Neural cell (in vitro differentiated cells): ENCODE data around the gene DNAJC21.

Experiments used
- CTCF ChIP-seq: fragments of 450-650 bp; IDR thresholded peaks from 2 replicates; pipeline ENCODE4 v1.5.1; 2014; ENCODE audit warnings: antibody characterized with exemption, mild to moderate bottlenecking, moderate library complexity; ENCODE audit not compliant: poor library complexity, severe bottlenecking
- EP300 ChIP-seq: fragments of 450-650 bp; conservative IDR thresholded peaks from 2 replicates; pipeline ENCODE4 v1.6.1; 2014; ENCODE audit warnings: antibody characterized with exemption, mild to moderate bottlenecking, moderate library complexity; ENCODE audit not compliant: poor library complexity, severe bottlenecking
- EZH2 ChIP-seq: fragments of 200-600, 300-800 bp; shearing (Covaris generic), sonication (generic); IDR thresholded peaks from 2 replicates; pipeline ENCODE4 v1.6.1; 2014; ENCODE audit warnings: antibody characterized with exemption, low read length, borderline replicate concordance, mild to moderate bottlenecking; ENCODE audit not compliant: insufficient read depth, poor library complexity, severe bottlenecking
- MXI1 ChIP-seq: fragments of 450-650 bp; conservative IDR thresholded peaks from 2 replicates; pipeline ENCODE4 v1.6.1; 2014; ENCODE audit warnings: antibody characterized with exemption, mild to moderate bottlenecking; ENCODE audit not compliant: poor library complexity, severe bottlenecking
- RAD21 ChIP-seq: fragments of 450-650 bp; conservative IDR thresholded peaks from 2 replicates; pipeline ENCODE4 v1.6.1; 2014; ENCODE audit warnings: antibody characterized with exemption, mild to moderate bottlenecking, moderate library complexity

GRCh38 chr5:34915856-34916192 lies 13.5 kb upstream of the DNAJC21 start:
- no peak for TF ChIP-seq EP300
- no peak for TF ChIP-seq EZH2
- no peak for TF ChIP-seq CTCF
- TF ChIP-seq RAD21: no peak
- peak; percentile 87 for TF ChIP-seq MXI1
